Measurements from ENCODE around the gene ZC3H13. TPM values are rescaled to one million over a fixed set of nuclear protein-coding genes. Genes with fewer than 3 reads are reported as not detected.

Gene ZC3H13
- total RNA-seq, 1 experiment from 2014 or later = 61.9 TPM

DNA sequence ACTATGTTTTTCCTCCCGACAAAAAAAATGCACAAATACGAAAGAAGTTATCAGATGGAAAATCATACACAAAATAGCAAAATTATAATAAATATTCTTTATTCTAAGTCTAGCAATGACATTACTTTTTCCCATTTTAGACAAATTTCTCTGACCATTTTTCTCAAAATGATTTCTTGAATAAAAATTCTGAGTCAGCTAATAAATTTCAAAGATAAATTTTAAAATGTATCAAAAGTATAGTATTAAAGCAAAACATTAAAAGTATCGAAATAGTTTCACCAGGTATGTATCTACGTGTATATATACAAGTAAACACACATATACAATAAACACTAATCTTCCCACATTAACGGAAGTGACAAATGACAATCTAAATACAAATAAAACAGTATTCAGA, 8.9 kb downstream of the ZC3H13 start:
- no peak for TF ChIP-seq CTCF (conservative IDR thresholded peaks at IDR 0.05)
- H3K27me3 ChIP-seq (ENCODE audit: insufficient read depth, low read length) = no peaks in the 10 kb centered on the region
- no peak overlapping the region for H3K23ac ChIP-seq (ENCODE audit: insufficient read length, low read depth, low read length)
- no peak overlapping the region for H3T11ph ChIP-seq (ENCODE audit: low read length)
- no peak overlapping the region for H3K9ac ChIP-seq (ENCODE audit: extremely low read depth, insufficient read length, low read length)
- no peaks in the 10 kb centered on the region for H3K9me3 Mint-ChIP-seq
- no CpG with 5 or more reads among the region's 5 CpGs for WGBS (ENCODE audit: extremely low coverage, insufficient read length, low lambda C conversion rate)
- H2BK15ac ChIP-seq (ENCODE audit: low read depth, low read length) = no peak overlapping the region
- no peak overlapping the region for H3K18ac ChIP-seq (ENCODE audit: insufficient read length, low read depth, low read length)
- H3K4me3 Mint-ChIP-seq = no peak overlapping the region
- H4K8ac ChIP-seq (replicated peaks; ENCODE audit: insufficient read length, low read depth, low read length) = no peak overlapping the region
- H3K27ac Mint-ChIP-seq = no peak overlapping the region
- H3K23me2 ChIP-seq (ENCODE audit: insufficient read length, low read depth, low read length, poor library complexity, severe bottlenecking) = no peaks in the 10 kb centered on the region
- H4K20me1 ChIP-seq (ENCODE audit: control insufficient read depth, insufficient read depth, insufficient read length) = no peaks in the 10 kb centered on the region
- H3K4me2 ChIP-seq (ENCODE audit: insufficient read depth, insufficient read length, low read length) = no peak overlapping the region
- H3K36me3 Mint-ChIP-seq (ENCODE audit: insufficient read depth in 1 of 3, low read depth in 3 of 3) = peaks cover 2 to 25% (median 17%) of the 10 kb centered on the region in 3 experiments; a peak in 5 of 7 replicates
- no peak overlapping the region for H4K91ac ChIP-seq (ENCODE audit: insufficient read length, low read depth, low read length)
- no peak overlapping the region for H2BK12ac ChIP-seq (ENCODE audit: insufficient read length, low read depth, low read length)
- no peaks in the 10 kb centered on the region for H3K9me3 ChIP-seq (ENCODE audit: control insufficient read depth, low read depth, low read length)
- H3K79me1 ChIP-seq (ENCODE audit: insufficient read depth, low read depth, low read length, poor library complexity, severe bottlenecking) = no peaks in the 10 kb centered on the region
- no peak overlapping the region for H3K56ac ChIP-seq (ENCODE audit: insufficient read length, low read depth, low read length)
- H3K27me3 Mint-ChIP-seq (ENCODE audit: low read depth) = no peaks in the 10 kb centered on the region
- H3K4me1 ChIP-seq (ENCODE audit: insufficient read depth, low read length) = no peaks in the 10 kb centered on the region
- no peak overlapping the region for H2BK120ac ChIP-seq (ENCODE audit: low read depth, low read length, poor library complexity, severe bottlenecking)
- H3K4ac ChIP-seq (ENCODE audit: low read depth, low read length) = no peak overlapping the region
- DNase-seq = no peak
- H2AFZ ChIP-seq (ENCODE audit: low read length) = no peak overlapping the region
- no peak overlapping the region for H2BK20ac ChIP-seq (ENCODE audit: low read depth, low read length, poor library complexity, severe bottlenecking)
- no peaks in the 10 kb centered on the region for H3K4me1 Mint-ChIP-seq
- no peak overlapping the region for H4K5ac ChIP-seq (ENCODE audit: insufficient read length, low read depth, low read length)
- H3K27ac ChIP-seq (ENCODE audit: insufficient read length, low read depth, low read length) = no peak overlapping the region
- H3K14ac ChIP-seq (ENCODE audit: insufficient read depth, low read length) = no peak overlapping the region
- peaks cover 6% of the 10 kb centered on the region; the same call in 1 of the 2 replicates for H3K79me2 ChIP-seq (ENCODE audit: insufficient read depth, low read length)
- H2BK5ac ChIP-seq (ENCODE audit: insufficient read length, low read length) = no peak overlapping the region
- H2AK5ac ChIP-seq (ENCODE audit: insufficient read length, low read length) = no peak overlapping the region

All from H9 (cell line).